ENCODE measurements around the gene ADAMTS13. TPM values are rescaled to one million over a fixed set of nuclear protein-coding genes. Genes with fewer than 3 reads are reported as not detected.

ADAMTS13 gene
- total RNA-seq, 1 donor from 2014 or later = 3.1 TPM

GRCh38 chr9:133377721-133378216, 44.4 kb upstream of the ADAMTS13 start:
- H3K36me3 ChIP-seq = peaks cover 6% of the 10 kb centered on the region
- intact Hi-C loops (cut with micrococcal nuclease) = no loop called here
- H3K9me3 ChIP-seq (replicated peaks) = no peaks in the 10 kb centered on the region
- TF ChIP-seq, protein P1, sequence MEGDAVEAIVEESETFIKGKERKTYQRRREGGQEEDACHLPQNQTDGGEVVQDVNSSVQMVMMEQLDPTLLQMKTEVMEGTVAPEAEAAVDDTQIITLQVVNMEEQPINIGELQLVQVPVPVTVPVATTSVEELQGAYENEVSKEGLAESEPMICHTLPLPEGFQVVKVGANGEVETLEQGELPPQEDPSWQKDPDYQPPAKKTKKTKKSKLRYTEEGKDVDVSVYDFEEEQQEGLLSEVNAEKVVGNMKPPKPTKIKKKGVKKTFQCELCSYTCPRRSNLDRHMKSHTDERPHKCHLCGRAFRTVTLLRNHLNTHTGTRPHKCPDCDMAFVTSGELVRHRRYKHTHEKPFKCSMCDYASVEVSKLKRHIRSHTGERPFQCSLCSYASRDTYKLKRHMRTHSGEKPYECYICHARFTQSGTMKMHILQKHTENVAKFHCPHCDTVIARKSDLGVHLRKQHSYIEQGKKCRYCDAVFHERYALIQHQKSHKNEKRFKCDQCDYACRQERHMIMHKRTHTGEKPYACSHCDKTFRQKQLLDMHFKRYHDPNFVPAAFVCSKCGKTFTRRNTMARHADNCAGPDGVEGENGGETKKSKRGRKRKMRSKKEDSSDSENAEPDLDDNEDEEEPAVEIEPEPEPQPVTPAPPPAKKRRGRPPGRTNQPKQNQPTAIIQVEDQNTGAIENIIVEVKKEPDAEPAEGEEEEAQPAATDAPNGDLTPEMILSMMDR (IDR thresholded peaks at IDR 0.05; ENCODE audit: borderline replicate concordance) = no peak
- H3K27me3 ChIP-seq (ENCODE audit: low read depth) = no peaks in the 10 kb centered on the region
- no peak for DNase-seq
- peaks cover 40% of the 10 kb centered on the region for H3K4me1 ChIP-seq
- H3K4me3 ChIP-seq = no peak overlapping the region
- H3K27ac ChIP-seq (replicated peaks) = no peak overlapping the region

DNA sequence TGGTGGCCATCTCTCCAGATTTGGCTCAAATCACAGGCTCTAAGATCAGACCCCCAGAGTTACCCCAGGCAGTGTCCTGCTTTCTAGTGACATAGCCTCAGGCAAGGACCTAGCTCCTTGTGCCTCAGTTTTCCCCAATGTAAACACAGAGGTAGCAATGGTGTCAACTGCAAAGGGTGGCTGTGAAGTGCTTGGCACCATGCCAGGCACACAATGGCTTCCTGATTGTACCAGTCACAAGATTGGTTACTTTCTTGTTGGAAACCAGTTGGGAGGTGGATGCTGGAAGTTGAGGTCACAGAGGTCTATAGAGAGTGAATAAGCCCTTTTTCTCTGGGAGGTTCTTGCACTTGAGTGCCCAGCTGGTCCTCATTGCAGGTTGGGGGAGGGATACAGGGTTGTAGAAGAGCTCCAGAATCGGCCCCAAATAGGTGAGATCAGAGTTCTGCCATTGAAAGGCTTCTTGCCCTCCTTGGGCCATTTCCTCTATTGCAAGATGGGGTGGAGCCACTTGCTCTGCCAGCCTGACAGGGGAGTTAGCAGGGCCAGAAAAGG, 43.7 kb upstream of the ADAMTS13 start:
- DNase-seq = no peak
- no peak overlapping the region for H3K27ac ChIP-seq (replicated peaks)
- no peaks in the 10 kb centered on the region for H3K9me3 ChIP-seq (replicated peaks)
- no peaks in the 10 kb centered on the region for H3K27me3 ChIP-seq (ENCODE audit: low read depth)
- TF ChIP-seq, protein P1 (IDR thresholded peaks at IDR 0.05; ENCODE audit: borderline replicate concordance) = no peak
- no peak overlapping the region for H3K4me3 ChIP-seq
- H3K4me1 ChIP-seq = peaks cover 33% of the 10 kb centered on the region
- H3K36me3 ChIP-seq = no peaks in the 10 kb centered on the region
- intact Hi-C loops (cut with micrococcal nuclease) = no loop called here

DNA sequence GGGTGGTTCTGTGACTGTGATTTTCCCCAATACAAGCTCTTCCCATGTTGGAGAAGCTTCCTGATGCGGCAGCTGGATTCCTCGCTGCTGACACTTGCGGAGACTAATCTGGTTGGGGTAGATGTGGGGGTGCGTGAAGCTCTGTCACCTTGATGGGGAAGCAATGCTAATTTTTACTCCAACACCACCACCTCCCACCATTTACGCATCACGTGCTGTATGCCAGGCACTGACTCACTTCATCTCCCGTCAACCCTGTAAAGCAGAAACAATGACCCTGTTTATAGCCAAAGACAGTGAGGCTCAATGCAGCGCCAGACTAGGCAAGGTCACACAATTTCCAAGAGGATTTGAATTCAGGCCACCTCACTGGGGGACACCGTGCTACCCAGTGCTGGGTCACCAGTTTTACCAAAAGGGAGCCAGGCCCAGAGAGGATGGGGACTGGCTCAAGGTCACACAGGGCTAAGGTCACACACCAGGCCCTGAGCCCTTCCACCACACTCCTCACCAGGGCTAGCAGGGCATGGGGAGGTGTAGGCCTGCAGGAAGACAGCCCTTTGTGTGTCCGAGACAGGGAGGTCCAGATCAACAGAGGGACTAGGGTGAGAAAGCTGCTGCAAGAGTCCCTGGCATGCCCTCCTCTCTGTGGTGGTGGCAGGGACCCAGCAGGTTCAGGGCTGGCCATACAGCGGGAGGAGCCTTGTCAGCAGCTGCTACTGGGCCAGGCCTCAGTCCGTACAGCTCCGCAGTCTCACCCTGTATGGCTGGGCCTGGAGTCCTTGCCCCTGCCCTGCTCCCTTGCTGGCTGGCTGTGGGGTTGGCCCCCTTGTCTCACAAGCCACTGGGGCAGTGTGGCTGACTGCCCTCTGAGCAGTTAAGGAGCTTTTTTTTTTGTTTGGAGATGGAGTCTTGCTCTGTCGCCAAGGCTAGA, 42.7 kb upstream of the ADAMTS13 start:
- H3K27ac ChIP-seq (replicated peaks) = no peak overlapping the region
- H3K4me3 ChIP-seq = no peak overlapping the region
- H3K4me1 ChIP-seq = peaks cover 24% of the 10 kb centered on the region
- H3K9me3 ChIP-seq (replicated peaks) = no peaks in the 10 kb centered on the region
- TF ChIP-seq, protein P1 (IDR thresholded peaks at IDR 0.05; ENCODE audit: borderline replicate concordance) = no peak
- intact Hi-C loops (cut with micrococcal nuclease) = no loop called here
- DNase-seq = no peak
- no peaks in the 10 kb centered on the region for H3K27me3 ChIP-seq (ENCODE audit: low read depth)
- no peaks in the 10 kb centered on the region for H3K36me3 ChIP-seq

DNA sequence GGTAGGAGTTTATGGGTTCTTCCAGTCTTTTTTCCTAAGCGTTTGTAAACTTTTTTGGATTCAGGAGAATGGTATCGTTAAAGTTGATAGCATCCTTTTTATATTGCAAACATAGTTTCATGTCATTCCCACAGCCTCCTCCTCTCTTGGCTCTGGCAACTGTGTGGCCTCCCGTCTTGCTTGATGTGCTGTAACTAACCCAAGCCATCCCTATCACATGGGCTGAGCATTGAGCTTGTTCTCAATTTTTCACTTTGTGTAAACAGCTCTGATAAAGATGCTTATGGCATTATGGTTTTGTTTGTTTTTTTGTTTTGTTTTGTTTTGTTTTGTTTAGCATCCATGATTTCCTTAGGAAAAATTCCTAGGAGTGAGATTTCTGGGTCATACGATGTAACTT, 41.4 kb upstream of the ADAMTS13 start:
- H3K36me3 ChIP-seq = no peaks in the 10 kb centered on the region
- H3K4me3 ChIP-seq = no peak overlapping the region
- H3K27me3 ChIP-seq (ENCODE audit: low read depth) = no peaks in the 10 kb centered on the region
- H3K4me1 ChIP-seq = peaks cover 11% of the 10 kb centered on the region
- no peak for DNase-seq
- no peak overlapping the region for H3K27ac ChIP-seq (replicated peaks)
- no peaks in the 10 kb centered on the region for H3K9me3 ChIP-seq (replicated peaks)
- TF ChIP-seq, protein P1 (IDR thresholded peaks at IDR 0.05; ENCODE audit: borderline replicate concordance) = no peak
- intact Hi-C loops (cut with micrococcal nuclease) = no loop called here

GRCh38 chr9:133382507-133383141, 39.5 kb upstream of the ADAMTS13 start:
- no peaks in the 10 kb centered on the region for H3K27me3 ChIP-seq (ENCODE audit: low read depth)
- no peaks in the 10 kb centered on the region for H3K36me3 ChIP-seq
- no peak overlapping the region for H3K27ac ChIP-seq (replicated peaks)
- TF ChIP-seq, protein P1 (IDR thresholded peaks at IDR 0.05; ENCODE audit: borderline replicate concordance) = no peak
- no peaks in the 10 kb centered on the region for H3K9me3 ChIP-seq (replicated peaks)
- DNase-seq = no peak
- H3K4me3 ChIP-seq = no peak overlapping the region
- H3K4me1 ChIP-seq = no peaks in the 10 kb centered on the region
- intact Hi-C loops (cut with micrococcal nuclease) = no loop called here

All from left ventricle myocardium inferior (tissue), 1 donor.